Measurements from ENCODE around the gene LRCH1. TPM values are rescaled to one million over a fixed set of nuclear protein-coding genes. Genes with fewer than 3 reads are reported as not detected.

The LRCH1 gene, protein sequence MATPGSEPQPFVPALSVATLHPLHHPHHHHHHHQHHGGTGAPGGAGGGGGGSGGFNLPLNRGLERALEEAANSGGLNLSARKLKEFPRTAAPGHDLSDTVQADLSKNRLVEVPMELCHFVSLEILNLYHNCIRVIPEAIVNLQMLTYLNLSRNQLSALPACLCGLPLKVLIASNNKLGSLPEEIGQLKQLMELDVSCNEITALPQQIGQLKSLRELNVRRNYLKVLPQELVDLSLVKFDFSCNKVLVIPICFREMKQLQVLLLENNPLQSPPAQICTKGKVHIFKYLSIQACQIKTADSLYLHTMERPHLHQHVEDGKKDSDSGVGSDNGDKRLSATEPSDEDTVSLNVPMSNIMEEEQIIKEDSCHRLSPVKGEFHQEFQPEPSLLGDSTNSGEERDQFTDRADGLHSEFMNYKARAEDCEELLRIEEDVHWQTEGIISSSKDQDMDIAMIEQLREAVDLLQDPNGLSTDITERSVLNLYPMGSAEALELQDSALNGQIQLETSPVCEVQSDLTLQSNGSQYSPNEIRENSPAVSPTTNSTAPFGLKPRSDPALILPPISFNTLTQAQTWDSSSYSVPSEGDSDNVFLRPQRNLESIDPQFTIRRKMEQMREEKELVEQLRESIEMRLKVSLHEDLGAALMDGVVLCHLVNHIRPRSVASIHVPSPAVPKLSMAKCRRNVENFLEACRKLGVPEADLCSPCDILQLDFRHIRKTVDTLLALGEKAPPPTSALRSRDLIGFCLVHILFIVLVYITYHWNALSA
- total RNA-seq: 10 to 100 TPM in 3 of 4 donors, 1 to 10 TPM in 1; 5.2 to 30.7 (median 17.1) TPM

DNA sequence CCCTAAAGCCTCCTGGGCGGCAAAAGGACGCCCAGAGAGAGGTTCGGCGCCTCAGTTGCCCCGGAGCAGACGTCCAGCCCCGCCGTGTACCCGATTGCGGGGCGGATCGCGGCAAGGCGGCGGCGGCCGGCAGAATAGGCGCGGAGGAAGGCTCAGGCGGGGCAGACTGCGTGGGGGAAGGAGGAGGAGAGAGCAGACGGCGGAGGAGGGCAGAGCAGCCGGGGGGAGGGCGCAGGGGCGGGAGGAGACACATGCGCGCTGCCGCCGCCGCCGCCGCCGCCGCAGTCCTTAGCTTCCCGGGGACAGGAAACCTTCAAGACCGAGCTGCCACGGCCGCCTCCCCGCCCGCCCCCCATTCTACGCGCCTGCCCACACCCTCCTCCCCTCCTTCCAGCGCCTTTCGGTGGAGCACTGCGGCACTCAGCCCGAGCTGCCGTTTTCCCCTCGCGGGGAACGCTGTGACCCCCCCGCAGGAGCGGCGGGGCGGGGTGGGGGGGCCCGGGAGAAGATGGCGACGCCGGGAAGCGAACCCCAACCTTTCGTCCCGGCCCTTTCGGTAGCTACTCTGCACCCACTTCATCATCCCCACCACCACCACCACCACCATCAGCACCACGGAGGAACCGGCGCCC lies at the start of gene LRCH1:
Gene LRCH1 (plus strand): TSS at position 282 of the 632 bp plus-strand sequence. CDS start 227 bp downstream, at position 509.
- DNase-seq: peak; percentile 93
- Histone ChIP-seq H3K27ac (peak within 1 kb of the TSS; percentile 91 to 97 (median 94)), H3K9me3 (no peaks in the 10 kb centered on the region), H3K27me3 (no peaks in the 10 kb centered on the region), H3K4me1 (peaks cover 3 to 40% (median 28%) of the 10 kb centered on the region in 4 donors), H3K36me3 (no peaks in the 10 kb centered on the region), H3K4me3 (peak within 1 kb of the TSS; percentile 68 to 95 (median 74))
- intact Hi-C loops (cut with DNase I; ENCODE audit: low total_unique reads) (loop anchor here (10.0 kb wide), 2 partner anchors 62 to 122 kb away; no protein-coding TSS in a partner anchor), in situ Hi-C loops (cut with MboI; ENCODE audit: low pct_ligation_motif_present in 1 of 4, low pct_unique_long_range_greater_than_20kb in 1 of 4, low sequenced_read_pairs in 3 of 4) (loop anchor here in 2 of 4 donors (5.0 to 10.0 kb wide), 2 partner anchors 159 to 172 kb away; no protein-coding TSS in a partner anchor)
- TF ChIP-seq, protein P1, sequence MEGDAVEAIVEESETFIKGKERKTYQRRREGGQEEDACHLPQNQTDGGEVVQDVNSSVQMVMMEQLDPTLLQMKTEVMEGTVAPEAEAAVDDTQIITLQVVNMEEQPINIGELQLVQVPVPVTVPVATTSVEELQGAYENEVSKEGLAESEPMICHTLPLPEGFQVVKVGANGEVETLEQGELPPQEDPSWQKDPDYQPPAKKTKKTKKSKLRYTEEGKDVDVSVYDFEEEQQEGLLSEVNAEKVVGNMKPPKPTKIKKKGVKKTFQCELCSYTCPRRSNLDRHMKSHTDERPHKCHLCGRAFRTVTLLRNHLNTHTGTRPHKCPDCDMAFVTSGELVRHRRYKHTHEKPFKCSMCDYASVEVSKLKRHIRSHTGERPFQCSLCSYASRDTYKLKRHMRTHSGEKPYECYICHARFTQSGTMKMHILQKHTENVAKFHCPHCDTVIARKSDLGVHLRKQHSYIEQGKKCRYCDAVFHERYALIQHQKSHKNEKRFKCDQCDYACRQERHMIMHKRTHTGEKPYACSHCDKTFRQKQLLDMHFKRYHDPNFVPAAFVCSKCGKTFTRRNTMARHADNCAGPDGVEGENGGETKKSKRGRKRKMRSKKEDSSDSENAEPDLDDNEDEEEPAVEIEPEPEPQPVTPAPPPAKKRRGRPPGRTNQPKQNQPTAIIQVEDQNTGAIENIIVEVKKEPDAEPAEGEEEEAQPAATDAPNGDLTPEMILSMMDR (IDR thresholded peaks at IDR 0.05): no peak
- no peak for TF ChIP-seq EP300 (IDR thresholded peaks at IDR 0.05; ENCODE audit: low read depth)
- TF ChIP-seq POLR2AphosphoS5 (IDR thresholded peaks at IDR 0.05): peak; percentile 57 to 76 (median 71)
- TF ChIP-seq POLR2A (IDR thresholded peaks at IDR 0.05): peak; percentile 58
- 1 to 4% methylated on average over 9 to 60 of the region's 66 CpGs for WGBS, 2 donors (ENCODE audit: low coverage in 1 of 2)

DNA sequence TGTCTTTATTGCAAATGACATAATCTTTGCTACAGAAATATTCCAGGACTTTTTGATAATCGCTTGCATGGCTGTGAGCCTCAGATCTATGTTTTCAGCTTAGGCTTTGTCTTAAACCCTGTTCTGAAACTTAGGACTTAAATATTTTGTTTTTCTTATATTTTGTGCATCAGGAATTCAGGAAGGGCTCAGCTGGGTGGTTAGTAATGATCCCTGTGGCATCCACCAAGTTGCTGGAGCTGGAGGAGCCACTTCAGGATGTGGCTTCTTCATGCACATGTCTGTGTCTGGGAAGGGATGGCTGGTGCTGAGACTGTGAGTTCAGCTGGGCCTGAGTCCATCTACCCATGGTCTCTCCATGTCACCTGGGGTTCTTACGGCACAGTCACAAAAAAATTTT lies 48.9 kb upstream of the LRCH1 start:
- DNase-seq: no peak
- no peak overlapping the region for H3K27ac ChIP-seq
- no peaks in the 10 kb centered on the region for H3K4me1 ChIP-seq
- in situ Hi-C loops (cut with MboI; ENCODE audit: low pct_ligation_motif_present in 1 of 4, low pct_unique_long_range_greater_than_20kb in 1 of 4, low sequenced_read_pairs in 3 of 4): no loop called here
- no peaks in the 10 kb centered on the region for H3K36me3 ChIP-seq
- no peaks in the 10 kb centered on the region for H3K9me3 ChIP-seq
- intact Hi-C loops (cut with DNase I; ENCODE audit: low total_unique reads): no loop called here
- 75 to 97% methylated on average over 2 of the region's 2 CpGs for WGBS, 2 donors (ENCODE audit: low coverage in 1 of 2)
- TF ChIP-seq POLR2AphosphoS5 (IDR thresholded peaks at IDR 0.05) (no peak), EP300 (IDR thresholded peaks at IDR 0.05; ENCODE audit: low read depth) (no peak), POLR2A (IDR thresholded peaks at IDR 0.05) (no peak)
- TF ChIP-seq, protein P1 (IDR thresholded peaks at IDR 0.05): no peak
- no peak overlapping the region for H3K4me3 ChIP-seq
- no peaks in the 10 kb centered on the region for H3K27me3 ChIP-seq

DNA sequence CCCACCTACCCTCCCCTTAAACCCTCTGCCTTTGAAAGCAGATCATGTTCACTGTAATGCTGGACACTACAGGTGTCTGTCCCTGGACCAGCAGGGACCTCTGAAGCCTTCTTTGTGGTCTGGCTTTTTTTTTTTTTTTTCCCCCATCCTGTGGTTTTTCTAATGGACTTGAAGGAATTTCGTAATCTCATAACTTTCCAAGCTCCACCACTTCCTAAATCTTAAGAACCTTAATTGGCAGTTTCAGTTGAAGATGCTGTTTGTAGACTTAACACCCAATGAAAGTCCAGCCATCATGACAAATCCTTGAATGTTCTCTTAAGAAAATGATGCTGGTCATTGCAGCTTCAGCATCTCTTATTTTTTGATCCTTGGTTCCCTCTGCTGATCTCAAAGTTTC lies 45.0 kb upstream of the LRCH1 start:
- Histone ChIP-seq H3K9me3 (no peaks in the 10 kb centered on the region), H3K4me1 (no peaks in the 10 kb centered on the region), H3K27ac (no peak overlapping the region), H3K27me3 (no peaks in the 10 kb centered on the region), H3K36me3 (no peaks in the 10 kb centered on the region), H3K4me3 (no peak overlapping the region)
- in situ Hi-C loops (cut with MboI; ENCODE audit: low pct_ligation_motif_present in 1 of 4, low pct_unique_long_range_greater_than_20kb in 1 of 4, low sequenced_read_pairs in 3 of 4): no loop called here
- no peak for DNase-seq
- 36 to 83% methylated on average over 1 of the region's 1 CpG for WGBS, 2 donors (ENCODE audit: low coverage in 1 of 2)
- TF ChIP-seq EP300 (IDR thresholded peaks at IDR 0.05; ENCODE audit: low read depth) (no peak), POLR2A (IDR thresholded peaks at IDR 0.05) (no peak), POLR2AphosphoS5 (IDR thresholded peaks at IDR 0.05) (no peak)
- TF ChIP-seq, protein P1 (IDR thresholded peaks at IDR 0.05): no peak
- intact Hi-C loops (cut with DNase I; ENCODE audit: low total_unique reads): no loop called here

DNA sequence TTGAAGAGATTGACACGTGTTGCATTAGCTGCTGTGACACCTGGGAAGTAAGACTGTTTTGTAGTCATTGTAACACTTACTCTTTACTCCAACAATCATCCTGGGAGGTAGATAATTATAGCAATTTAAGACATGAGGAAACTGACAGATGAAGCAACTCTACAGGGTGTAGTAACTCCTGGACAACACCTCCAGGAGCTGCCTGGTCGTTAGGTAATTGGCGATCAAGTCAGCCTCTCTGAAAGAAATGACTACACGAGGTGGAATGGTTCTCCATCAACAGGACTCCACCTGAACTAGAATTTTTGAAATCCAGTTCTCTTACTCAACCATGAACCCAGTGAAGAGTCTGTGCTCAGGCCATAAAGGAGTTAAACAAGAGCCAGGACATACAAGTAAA lies 43.0 kb upstream of the LRCH1 start:
- H3K9me3 ChIP-seq: no peaks in the 10 kb centered on the region
- no peaks in the 10 kb centered on the region for H3K27me3 ChIP-seq
- in situ Hi-C loops (cut with MboI; ENCODE audit: low pct_ligation_motif_present in 1 of 4, low pct_unique_long_range_greater_than_20kb in 1 of 4, low sequenced_read_pairs in 3 of 4) (no loop called here), intact Hi-C loops (cut with DNase I; ENCODE audit: low total_unique reads) (no loop called here)
- no peak for TF ChIP-seq POLR2A (IDR thresholded peaks at IDR 0.05)
- no peak for TF ChIP-seq EP300 (IDR thresholded peaks at IDR 0.05; ENCODE audit: low read depth)
- no peak for TF ChIP-seq POLR2AphosphoS5 (IDR thresholded peaks at IDR 0.05)
- TF ChIP-seq, protein P1 (IDR thresholded peaks at IDR 0.05): no peak
- DNase-seq: no peak
- H3K4me3 ChIP-seq: no peak overlapping the region
- 71 to 78% methylated on average over 3 to 4 of the region's 4 CpGs for WGBS, 2 donors (ENCODE audit: low coverage in 1 of 2)
- no peak overlapping the region for H3K27ac ChIP-seq
- no peaks in the 10 kb centered on the region for H3K36me3 ChIP-seq
- no peaks in the 10 kb centered on the region for H3K4me1 ChIP-seq

Measured in transverse colon (tissue), 4 donors.